Coronary artery (tissue), 2 donors: ENCODE data around the gene ZNF446.

Experiments
- DNase-seq: peaks from one replicate; pipeline ENCODE4 v3.0.0-alpha.2; 2017; ENCODE audit warnings: low spot score
- H3K27ac ChIP-seq, 2 donors: fragments of 200-600 bp; sonication (generic); one replicate each; pipeline ENCODE4 v1.5.1; 2016 to 2019
- H3K4me3 ChIP-seq: fragments of 200-600 bp; sonication (generic); 2 replicates; pipeline ENCODE4 v1.5.1; 2016; ENCODE audit warnings: mild to moderate bottlenecking, moderate library complexity
- TF ChIP-seq, protein P1 (sequence below): fragments of 200-600 bp; sonication (generic); IDR thresholded peaks from one replicate; pipeline ENCODE4 v1.5.1; 2019; ENCODE audit warnings: antibody characterized with exemption

The ZNF446 gene

GRCh38 chr19:58450856-58451357 is 25.2 kb upstream of the ZNF446 start:
- TF ChIP-seq, protein P1, sequence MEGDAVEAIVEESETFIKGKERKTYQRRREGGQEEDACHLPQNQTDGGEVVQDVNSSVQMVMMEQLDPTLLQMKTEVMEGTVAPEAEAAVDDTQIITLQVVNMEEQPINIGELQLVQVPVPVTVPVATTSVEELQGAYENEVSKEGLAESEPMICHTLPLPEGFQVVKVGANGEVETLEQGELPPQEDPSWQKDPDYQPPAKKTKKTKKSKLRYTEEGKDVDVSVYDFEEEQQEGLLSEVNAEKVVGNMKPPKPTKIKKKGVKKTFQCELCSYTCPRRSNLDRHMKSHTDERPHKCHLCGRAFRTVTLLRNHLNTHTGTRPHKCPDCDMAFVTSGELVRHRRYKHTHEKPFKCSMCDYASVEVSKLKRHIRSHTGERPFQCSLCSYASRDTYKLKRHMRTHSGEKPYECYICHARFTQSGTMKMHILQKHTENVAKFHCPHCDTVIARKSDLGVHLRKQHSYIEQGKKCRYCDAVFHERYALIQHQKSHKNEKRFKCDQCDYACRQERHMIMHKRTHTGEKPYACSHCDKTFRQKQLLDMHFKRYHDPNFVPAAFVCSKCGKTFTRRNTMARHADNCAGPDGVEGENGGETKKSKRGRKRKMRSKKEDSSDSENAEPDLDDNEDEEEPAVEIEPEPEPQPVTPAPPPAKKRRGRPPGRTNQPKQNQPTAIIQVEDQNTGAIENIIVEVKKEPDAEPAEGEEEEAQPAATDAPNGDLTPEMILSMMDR, result no peak
- Histone ChIP-seq H3K27ac (no peak overlapping the region), H3K4me3 (peak overlapping the region; percentile 97)
- DNase-seq, result no peak

- Histone ChIP-seq H3K27ac (peak within 1 kb of the TSS in 1 of 2 donors; percentile 82), H3K4me3 (peak within 1 kb of the TSS; percentile 97)
- peak; percentile 98 for DNase-seq
- TF ChIP-seq, protein P1, result no peak
Observed at GRCh38 chr19:58451358-58452101, 24.6 kb upstream of the ZNF446 start, which contains the start of gene ZNF324B. ZNF324B (plus strand) TSS chr19:58451622; CDS start chr19:58453702, 2,080 bp downstream.

DNA sequence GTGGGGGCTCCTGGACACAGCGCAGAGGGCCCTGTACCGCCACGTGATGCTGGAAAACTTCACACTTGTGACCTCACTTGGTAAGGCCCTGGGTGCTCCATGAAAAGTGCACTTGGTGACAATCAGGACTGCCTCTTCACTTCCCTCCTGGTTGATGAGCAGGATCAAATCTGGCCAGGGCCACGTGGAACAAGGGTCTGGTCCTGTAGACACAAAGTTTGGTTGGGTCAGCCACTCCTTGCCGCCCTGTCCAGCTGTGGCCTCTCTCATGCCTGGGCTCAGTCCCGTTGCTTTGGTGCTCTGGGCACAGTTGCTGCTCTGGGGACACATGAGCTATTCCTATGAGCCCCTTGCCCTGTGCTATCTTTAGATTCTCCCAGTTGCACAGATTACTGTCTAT is 22.4 kb upstream of the ZNF446 start:
- TF ChIP-seq, protein P1, result no peak
- no peak overlapping the region for H3K4me3 ChIP-seq
- H3K27ac ChIP-seq, result no peak overlapping the region
- DNase-seq, result no peak

DNA sequence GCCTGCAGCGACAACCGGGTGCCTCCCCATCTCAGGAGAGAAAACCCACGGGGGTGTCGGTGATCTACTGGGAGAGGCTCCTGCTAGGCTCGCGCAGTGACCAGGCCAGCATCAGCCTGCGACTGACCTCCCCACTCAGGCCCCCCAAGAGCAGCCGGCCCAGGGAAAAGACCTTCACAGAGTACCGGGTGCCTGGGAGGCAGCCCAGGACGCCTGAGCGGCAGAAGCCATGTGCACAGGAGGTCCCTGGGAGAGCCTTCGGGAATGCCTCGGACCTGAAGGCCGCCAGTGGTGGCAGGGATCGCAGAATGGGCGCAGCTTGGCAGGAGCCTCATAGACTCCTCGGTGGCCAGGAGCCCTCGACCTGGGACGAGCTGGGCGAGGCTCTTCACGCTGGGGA is 20.8 kb upstream of the ZNF446 start:
- no peak overlapping the region for H3K4me3 ChIP-seq
- H3K27ac ChIP-seq, result no peak overlapping the region
- TF ChIP-seq, protein P1, result no peak
- no peak for DNase-seq

GRCh38 chr19:58456111-58456510 is 20.0 kb upstream of the ZNF446 start:
- TF ChIP-seq, protein P1, result no peak

DNA sequence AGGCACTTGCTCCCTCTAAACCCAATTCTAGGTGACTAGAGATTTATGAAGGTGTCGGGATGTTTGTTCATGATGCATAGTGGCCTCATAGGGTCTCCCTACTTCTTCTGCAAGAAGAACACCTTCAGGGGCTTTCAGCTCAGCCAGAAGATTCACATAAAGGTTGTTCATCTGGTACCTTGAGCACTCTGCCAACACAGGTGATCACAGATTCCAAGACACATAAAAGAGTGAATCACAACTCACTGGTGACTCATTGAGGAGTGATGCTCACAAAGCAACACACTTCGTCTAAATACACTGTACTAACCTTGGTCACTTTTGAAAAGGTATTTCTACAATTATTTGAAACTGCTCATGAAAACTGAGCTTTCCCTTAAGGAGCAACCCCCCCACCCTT is 16.1 kb upstream of the ZNF446 start:
- TF ChIP-seq, protein P1, result no peak
- no peak for DNase-seq
- Histone ChIP-seq H3K27ac (no peak overlapping the region), H3K4me3 (no peak overlapping the region)

More at GRCh38 chr19:58456111-58456510, 20.0 kb upstream of the ZNF446 start:
- H3K27ac ChIP-seq, result no peak overlapping the region
- no peak overlapping the region for H3K4me3 ChIP-seq
- DNase-seq, result no peak
